HG03097 (cell line): Measurements from ENCODE around the gene GABRP.

Experiments
- ATAC-seq: cut with Tn5 transposase; IDR thresholded peaks from one replicate; pipeline ENCODE4 v1.9.1; 2021; ENCODE audit not compliant: unreplicated experiment, low FRiP score

The GABRP gene, protein sequence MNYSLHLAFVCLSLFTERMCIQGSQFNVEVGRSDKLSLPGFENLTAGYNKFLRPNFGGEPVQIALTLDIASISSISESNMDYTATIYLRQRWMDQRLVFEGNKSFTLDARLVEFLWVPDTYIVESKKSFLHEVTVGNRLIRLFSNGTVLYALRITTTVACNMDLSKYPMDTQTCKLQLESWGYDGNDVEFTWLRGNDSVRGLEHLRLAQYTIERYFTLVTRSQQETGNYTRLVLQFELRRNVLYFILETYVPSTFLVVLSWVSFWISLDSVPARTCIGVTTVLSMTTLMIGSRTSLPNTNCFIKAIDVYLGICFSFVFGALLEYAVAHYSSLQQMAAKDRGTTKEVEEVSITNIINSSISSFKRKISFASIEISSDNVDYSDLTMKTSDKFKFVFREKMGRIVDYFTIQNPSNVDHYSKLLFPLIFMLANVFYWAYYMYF

GRCh38 chr5:170783498-170784247, at the start of gene GABRP:
Gene GABRP, plus strand, starts transcription at chr5:170783725. Its CDS starts 4,891 bp downstream, at chr5:170788616.
- ATAC-seq = no peak

GRCh38 chr5:170736966-170737365, 46.6 kb upstream of the GABRP start:
- ATAC-seq = no peak

DNA sequence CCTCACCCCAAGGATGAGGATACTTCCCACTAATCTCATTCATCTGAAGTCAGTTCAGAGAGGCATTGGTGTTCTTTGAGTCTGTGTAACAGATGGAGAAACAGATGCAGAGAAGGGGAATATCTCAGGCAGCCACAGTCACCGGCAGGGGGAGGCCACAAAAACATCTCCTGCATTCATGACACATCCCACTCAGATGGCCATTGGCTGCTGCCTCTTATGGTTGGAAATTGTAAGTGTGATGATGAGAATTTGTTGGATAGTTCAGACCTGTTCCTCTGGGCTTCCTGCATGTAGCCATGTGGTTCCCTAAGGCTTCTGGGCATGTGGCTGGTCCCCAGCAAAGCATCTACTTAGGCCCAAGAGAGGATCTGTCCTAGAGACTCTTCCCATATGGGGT, 45.9 kb upstream of the GABRP start:
- ATAC-seq = no peak

- no peak for ATAC-seq
Observed at GRCh38 chr5:170738840-170739239, 44.7 kb upstream of the GABRP start.

DNA sequence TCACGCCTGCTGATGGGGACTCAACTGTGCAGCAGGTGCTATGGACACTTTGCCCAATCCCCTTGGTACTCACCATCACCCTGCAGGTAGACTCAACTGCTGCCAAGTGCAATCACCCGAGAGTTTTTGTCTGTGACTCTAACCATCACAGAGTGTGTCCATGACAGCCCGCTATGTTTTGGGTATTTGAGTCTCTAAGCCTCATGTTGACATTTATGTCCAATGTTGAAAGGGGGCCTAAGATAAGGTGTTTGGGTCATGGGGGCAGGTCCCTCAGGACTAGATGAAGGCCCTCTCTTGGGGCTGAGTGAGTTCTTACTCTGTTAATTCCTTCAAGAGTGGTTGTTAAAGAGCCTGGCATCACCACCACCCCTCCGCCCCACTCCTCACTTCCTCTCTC, 44.1 kb upstream of the GABRP start:
- ATAC-seq = no peak

DNA sequence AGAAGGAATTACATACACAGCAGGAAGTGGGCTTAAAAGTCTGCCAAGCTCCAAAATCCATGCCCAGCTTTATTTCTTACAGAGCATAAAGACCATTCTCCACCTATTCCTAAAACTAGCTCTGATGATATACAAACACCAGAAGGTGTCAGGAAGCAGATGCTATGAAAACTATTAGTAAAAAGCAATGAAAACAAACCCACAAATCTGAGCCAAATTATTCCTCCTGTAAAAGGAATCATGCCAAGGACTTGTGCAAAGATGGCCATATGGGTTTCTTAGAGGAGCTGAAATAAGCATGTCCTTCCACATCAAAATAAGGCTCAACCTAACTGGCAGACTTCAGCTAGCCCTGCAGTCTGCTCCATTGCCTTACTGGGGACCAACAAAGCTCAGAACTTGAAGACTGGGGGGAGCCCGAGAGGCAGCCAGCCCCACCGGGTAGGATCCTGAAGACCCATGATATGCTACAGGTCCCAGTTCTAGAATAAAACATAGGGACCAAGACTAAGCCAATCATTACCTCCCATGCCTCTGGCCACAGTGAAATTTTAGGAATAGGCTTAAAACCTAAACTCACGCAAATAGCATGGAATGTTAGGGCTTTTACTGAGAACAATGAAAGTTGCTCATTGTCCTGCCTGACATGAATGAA, 42.8 kb upstream of the GABRP start:
- no peak for ATAC-seq

GRCh38 chr5:170741801-170742200, 41.7 kb upstream of the GABRP start:
- ATAC-seq = no peak

DNA sequence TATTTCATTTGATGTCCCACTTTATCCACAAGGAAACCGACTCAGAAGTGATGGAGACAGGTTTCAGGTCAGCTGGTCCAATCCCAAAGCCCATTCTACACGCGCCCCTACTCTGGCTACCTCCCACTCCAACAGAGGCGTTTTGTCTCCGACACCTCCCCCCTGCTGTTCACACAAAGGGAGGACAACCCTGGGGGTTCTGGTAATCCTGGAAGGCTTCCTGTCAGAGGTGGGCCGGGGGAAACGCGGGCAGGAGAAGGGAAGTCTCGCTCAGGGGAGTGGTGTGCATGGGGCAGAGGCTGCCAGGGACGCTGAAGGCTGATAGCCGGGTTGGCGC, 39.7 kb upstream of the GABRP start:
- ATAC-seq = no peak

GRCh38 chr5:170745481-170746071, 37.9 kb upstream of the GABRP start:
- no peak for ATAC-seq

GRCh38 chr5:170746075-170746960, 37.2 kb upstream of the GABRP start:
- no peak for ATAC-seq

GRCh38 chr5:170746961-170747340, 36.6 kb upstream of the GABRP start:
- no peak for ATAC-seq

- ATAC-seq = no peak
Observed at GRCh38 chr5:170747357-170747756, 36.2 kb upstream of the GABRP start.

DNA sequence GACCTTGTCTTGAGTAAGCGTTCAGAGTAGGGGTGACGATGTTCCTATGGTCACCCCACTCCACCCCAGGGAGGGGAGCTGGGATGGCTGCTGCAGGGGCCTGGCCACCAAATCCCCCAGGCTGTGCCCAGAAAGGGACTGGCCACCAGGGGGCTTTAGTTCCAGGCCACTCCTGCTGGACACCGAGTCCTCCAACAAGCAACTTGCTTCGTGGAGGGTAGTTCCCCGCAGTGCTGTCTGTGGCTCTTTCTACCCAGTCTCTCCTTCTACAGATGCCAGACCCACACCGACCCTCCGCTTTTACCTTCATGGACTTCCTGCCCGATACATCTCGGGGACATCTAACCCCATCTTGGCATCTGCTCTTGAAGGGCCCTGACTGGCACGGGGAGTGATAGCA, 35.7 kb upstream of the GABRP start:
- ATAC-seq = no peak

DNA sequence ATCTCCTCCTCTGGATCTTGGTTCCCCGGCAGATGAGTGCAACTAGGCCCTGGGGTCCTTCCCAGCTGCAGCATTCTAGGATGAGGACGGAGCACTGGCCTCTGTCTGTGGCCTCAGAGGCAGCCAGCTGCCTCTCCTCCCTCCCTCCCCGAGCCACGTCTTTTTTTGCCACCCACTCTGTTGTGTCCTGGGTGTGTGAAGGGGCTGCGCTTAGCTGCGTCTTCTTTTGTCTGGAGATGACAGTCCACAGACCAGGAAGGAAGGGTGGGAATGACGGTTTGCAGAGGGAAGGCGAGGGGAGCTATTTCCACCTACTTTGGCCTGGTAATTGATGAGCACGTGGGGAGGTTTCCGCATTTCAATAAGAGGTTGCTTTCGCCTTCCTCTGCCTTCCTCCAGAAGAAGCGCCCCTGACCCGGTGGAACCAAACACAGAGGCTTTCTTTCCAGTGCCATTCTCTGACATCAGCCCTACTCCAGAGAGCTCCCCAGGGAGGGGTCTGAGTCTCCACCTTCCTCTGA, 34.5 kb upstream of the GABRP start:
- no peak for ATAC-seq

GRCh38 chr5:170749911-170750431, 33.6 kb upstream of the GABRP start:
- no peak for ATAC-seq

- no peak for ATAC-seq
Observed at GRCh38 chr5:170750791-170751190, 32.7 kb upstream of the GABRP start.

GRCh38 chr5:170751631-170752030, 31.9 kb upstream of the GABRP start:
- no peak for ATAC-seq

DNA sequence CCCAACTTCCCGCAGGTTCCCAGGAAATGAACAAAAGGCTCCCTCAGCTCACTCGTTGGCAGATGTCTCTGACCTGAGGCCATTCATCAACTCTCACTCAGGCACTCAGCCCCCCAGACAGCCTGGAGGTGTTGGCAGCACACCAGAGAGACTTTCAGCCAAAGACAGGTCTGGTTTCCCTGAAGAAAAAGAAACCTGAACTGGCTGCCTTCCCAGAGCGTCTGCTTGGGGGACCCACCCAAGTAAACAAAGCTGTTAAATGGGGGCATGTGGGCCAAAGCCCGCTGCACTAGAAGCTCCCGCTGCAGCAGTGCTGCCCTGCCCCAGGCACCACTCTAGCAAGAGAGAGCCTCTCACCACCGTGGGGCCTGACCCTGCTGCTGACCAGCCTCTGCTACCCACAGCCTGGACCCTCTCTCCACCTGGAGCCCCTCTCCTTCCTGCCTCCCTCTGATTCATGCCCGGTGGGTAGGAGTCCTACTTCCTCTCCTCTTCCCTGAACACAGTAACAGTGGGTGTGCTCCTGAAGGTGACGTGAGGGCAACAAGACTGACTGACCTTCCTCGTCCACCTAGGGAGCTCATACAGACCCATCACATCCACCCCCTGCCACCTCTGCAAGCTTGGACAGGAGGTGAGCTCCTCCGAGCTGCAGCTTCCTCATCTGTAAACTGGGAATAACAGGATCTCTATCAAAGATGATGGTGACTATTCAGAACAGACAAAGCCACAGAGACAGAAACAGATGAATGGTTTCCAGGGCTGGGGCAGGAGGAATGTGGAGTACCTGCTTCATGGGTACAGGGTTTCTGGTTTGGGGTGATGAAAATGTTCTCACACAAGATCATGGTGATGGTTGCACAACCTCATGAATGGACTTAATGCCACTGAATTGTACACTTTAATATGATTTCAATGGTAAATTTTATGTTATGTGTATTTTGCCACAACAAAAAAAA, 31.0 kb upstream of the GABRP start:
- ATAC-seq = no peak

DNA sequence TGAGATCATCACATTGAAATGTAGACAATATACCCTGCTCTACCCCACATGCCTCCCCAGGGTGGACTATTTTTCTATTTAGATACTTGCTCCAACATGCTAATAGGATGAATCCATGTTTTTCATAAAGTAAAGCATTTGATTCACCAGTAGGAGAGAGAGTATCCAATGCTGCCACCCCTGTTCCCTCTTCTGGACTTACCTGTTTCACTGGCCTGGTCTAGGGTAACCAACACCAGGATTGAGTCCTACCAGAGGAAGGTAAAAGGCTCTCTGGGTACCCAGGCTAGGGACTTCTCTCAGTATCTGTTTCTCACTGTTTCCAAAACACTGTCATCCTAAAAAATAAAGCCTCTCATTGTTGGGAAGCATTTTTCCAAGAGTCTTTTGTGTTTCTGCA, 30.2 kb upstream of the GABRP start:
- ATAC-seq = no peak
